Lower leg skin (tissue), 4 donors: Measurements from ENCODE around the gene C1QTNF8. TPM values are rescaled to one million over a fixed set of nuclear protein-coding genes. Genes with fewer than 3 reads are reported as not detected.

Experiments used
- DNase-seq, 2 donors: peaks; one replicate each; pipeline ENCODE4 v3.0.0-alpha.2; 2019; ENCODE audit warnings: low spot score in 2 of 2
- H3K4me3 ChIP-seq: fragments of 200-600 bp; sonication (generic); 2 replicates; pipeline ENCODE4 v1.5.1; 2017; ENCODE audit warnings: mild to moderate bottlenecking, low read depth; ENCODE audit not compliant: poor library complexity, severe bottlenecking
- CTCF ChIP-seq, 3 donors: fragments of 450-650 bp; IDR thresholded peaks; one replicate each; pipeline ENCODE4 v1.5.1; 2016; ENCODE audit warnings: antibody characterized with exemption in 3 of 3, mild to moderate bottlenecking in 3 of 3, moderate library complexity in 2 of 3
- POLR2A ChIP-seq, 2 donors: fragments of 450-650 bp; IDR thresholded peaks; one replicate each; pipeline ENCODE4 v1.6.1; 2016 to 2017; ENCODE audit warnings: antibody characterized with exemption in 2 of 2, mild to moderate bottlenecking in 1 of 2, moderate library complexity in 1 of 2
- WGBS, 2 donors: methylation state at CpG; one replicate each; pipeline ENCODE4 v1.1.5; 2018; 5-methylcytosine and 5-hydroxymethylcytosine counted together
- intact Hi-C: fragments of 100-400 bp; cut with DNase I; formaldehyde crosslinking; loops from one replicate; pipeline ENCODE4 v1.15.0; 2023; ENCODE audit warnings: low total_unique reads
- total RNA-seq, 4 donors: library from RNA; depleted of rRNA; stranded (reverse); fragments of >200 nt; gene quantifications; one replicate each; pipeline ENCODE4 v1.1.0, GENCODE V29; 2016

C1QTNF8 gene
- total RNA-seq, 4 donors from 2014 or later, result not detected

- intact Hi-C loops, result no loop called here
- H3K4me3 ChIP-seq, result no peak overlapping the region
- TF ChIP-seq POLR2A (IDR thresholded peaks at IDR 0.05), result no peak
- no peak for TF ChIP-seq CTCF (IDR thresholded peaks at IDR 0.05)
- WGBS, 2 donors, result 66 to 77% methylated on average over 20 to 30 of the region's 30 CpGs
- no peak for DNase-seq
Measured at GRCh38 chr16:1121601-1122397, 25.8 kb upstream of the C1QTNF8 start.

- TF ChIP-seq POLR2A (IDR thresholded peaks at IDR 0.05) (no peak), CTCF (IDR thresholded peaks at IDR 0.05) (no peak)
- no peak overlapping the region for H3K4me3 ChIP-seq
- 49 to 65% methylated on average over 21 of the region's 23 CpGs for WGBS, 2 donors
- no peak for DNase-seq
- intact Hi-C loops, result no loop called here
Measured at GRCh38 chr16:1121009-1121408, 25.0 kb upstream of the C1QTNF8 start.

GRCh38 chr16:1120577-1120941 is 24.5 kb upstream of the C1QTNF8 start:
- 63 to 67% methylated on average over 3 to 22 of the region's 22 CpGs for WGBS, 2 donors
- DNase-seq, result no peak
- TF ChIP-seq CTCF (IDR thresholded peaks at IDR 0.05) (no peak), POLR2A (IDR thresholded peaks at IDR 0.05) (no peak)
- H3K4me3 ChIP-seq, result no peak overlapping the region
- intact Hi-C loops, result no loop called here

- intact Hi-C loops, result no loop called here
- DNase-seq, result no peak
- no peak overlapping the region for H3K4me3 ChIP-seq
- WGBS, 2 donors, result 65 to 73% methylated on average over 22 to 35 of the region's 35 CpGs
- TF ChIP-seq CTCF (IDR thresholded peaks at IDR 0.05), result no peak
- TF ChIP-seq POLR2A (IDR thresholded peaks at IDR 0.05), result no peak
Measured at GRCh38 chr16:1119766-1120576, 23.9 kb upstream of the C1QTNF8 start.

GRCh38 chr16:1119129-1119528 is 23.1 kb upstream of the C1QTNF8 start:
- 72 to 81% methylated on average over 13 to 18 of the region's 19 CpGs for WGBS, 2 donors
- TF ChIP-seq POLR2A (IDR thresholded peaks at IDR 0.05) (no peak), CTCF (IDR thresholded peaks at IDR 0.05) (no peak)
- no peak overlapping the region for H3K4me3 ChIP-seq
- intact Hi-C loops, result no loop called here
- no peak for DNase-seq
